Activated CD8-positive, alpha-beta memory T cell treated with anti-CD3 and anti-CD28 coated beads, Interleukin-2, amount 50 U/mL, for 4 hours (primary cell): ENCODE data around the gene LAMP5.

Source experiments
- DNase-seq: peaks from one replicate; pipeline ENCODE4 v3.0.0-alpha.2; 2020

Gene LAMP5

GRCh38 chr20:9501473-9501872 lies 12.9 kb upstream of the LAMP5 start:
- DNase-seq: no peak

- no peak for DNase-seq
These were observed 10.7 kb upstream of the LAMP5 start for GRCh38 chr20:9503526-9504245.

GRCh38 chr20:9506280-9506821 lies 8.0 kb upstream of the LAMP5 start:
- no peak for DNase-seq

- no peak for DNase-seq
These were observed 7.4 kb upstream of the LAMP5 start for GRCh38 chr20:9506964-9507369.

- DNase-seq: no peak
These were observed 6.7 kb upstream of the LAMP5 start for GRCh38 chr20:9507544-9508239.

- DNase-seq: no peak
These were observed 6.1 kb upstream of the LAMP5 start for GRCh38 chr20:9508240-9508661.

- no peak for DNase-seq
These were observed 5.7 kb upstream of the LAMP5 start for GRCh38 chr20:9508696-9509178.

- DNase-seq: no peak
These were observed 5.1 kb upstream of the LAMP5 start for GRCh38 chr20:9509246-9509645.

- DNase-seq: no peak
These were observed 3.5 kb upstream of the LAMP5 start for GRCh38 chr20:9510911-9511310.

GRCh38 chr20:9514072-9514460 lies 324 bp upstream of the LAMP5 start:
- no peak for DNase-seq

GRCh38 chr20:9515214-9515585 lies 810 bp downstream of the LAMP5 start:
- no peak for DNase-seq

- DNase-seq: no peak
These were observed 1.4 kb downstream of the LAMP5 start for GRCh38 chr20:9515741-9516233.

GRCh38 chr20:9516234-9516871 lies 2.0 kb downstream of the LAMP5 start:
- no peak for DNase-seq

GRCh38 chr20:9517297-9518162 lies 3.1 kb downstream of the LAMP5 start:
- no peak for DNase-seq

- DNase-seq: no peak
These were observed 4.3 kb downstream of the LAMP5 start for GRCh38 chr20:9518576-9519175.

- no peak for DNase-seq
These were observed 5.7 kb downstream of the LAMP5 start for GRCh38 chr20:9520086-9520485.

- DNase-seq: no peak
These were observed 9.2 kb downstream of the LAMP5 start for GRCh38 chr20:9523636-9524035.

GRCh38 chr20:9531581-9531980 lies 17.2 kb downstream of the LAMP5 start:
- DNase-seq: no peak

GRCh38 chr20:9532069-9532838 lies 17.9 kb downstream of the LAMP5 start:
- DNase-seq: no peak

- no peak for DNase-seq
These were observed 19.6 kb downstream of the LAMP5 start for GRCh38 chr20:9534025-9534424.

- DNase-seq: no peak
These were observed 21.1 kb downstream of the LAMP5 start for GRCh38 chr20:9535449-9535848.
